Duodenal mucosa (tissue), 2 donors: ENCODE results near the gene PTH2.

Source experiments
- H3K27ac ChIP-seq: one replicate; pipeline ENCODE4 v1.7.0; 2013; ENCODE audit warnings: low read depth, low read length
- H3K27me3 ChIP-seq, 2 donors: one replicate each; pipeline ENCODE4 v1.7.0; 2013; ENCODE audit warnings: low read length in 2 of 2, control low read depth in 1 of 2; ENCODE audit not compliant: insufficient read depth in 2 of 2, control insufficient read depth in 1 of 2
- H3K36me3 ChIP-seq, 2 donors: one replicate each; pipeline ENCODE4 v1.7.0; 2013; ENCODE audit warnings: low read length in 2 of 2, control low read depth in 1 of 2; ENCODE audit not compliant: insufficient read depth in 2 of 2, control insufficient read depth in 1 of 2
- H3K4me1 ChIP-seq, 2 donors: one replicate each; pipeline ENCODE4 v1.7.0; 2013; ENCODE audit warnings: low read length in 2 of 2, control low read depth in 1 of 2; ENCODE audit not compliant: insufficient read depth in 2 of 2, control insufficient read depth in 1 of 2
- H3K4me3 ChIP-seq, 2 donors: one replicate each; pipeline ENCODE4 v1.7.0; 2013; ENCODE audit warnings: low read length in 2 of 2, low read depth in 1 of 2
- H3K9ac ChIP-seq, 2 donors: one replicate each; pipeline ENCODE4 v1.7.0; 2013; ENCODE audit warnings: low read length in 2 of 2, low read depth in 1 of 2
- H3K9me3 ChIP-seq, 2 donors: one replicate each; pipeline ENCODE4 v1.7.0; 2013; ENCODE audit warnings: low read length in 2 of 2, control low read depth in 1 of 2; ENCODE audit not compliant: control insufficient read depth in 1 of 2

The PTH2 gene

GRCh38 chr19:49422407-49423070 lies 702 bp downstream of the PTH2 start:
- no peak overlapping the region for H3K27ac ChIP-seq
- H3K9me3 ChIP-seq, result no peaks in the 10 kb centered on the region
- H3K9ac ChIP-seq, result no peak overlapping the region
- H3K36me3 ChIP-seq, result no peaks in the 10 kb centered on the region
- peak overlapping the region; percentile 6 to 36 for H3K4me3 ChIP-seq
- peaks cover 0 to 7% of the 10 kb centered on the region in 2 donors for H3K4me1 ChIP-seq
- peaks cover 84 to 85% of the 10 kb centered on the region in 2 donors for H3K27me3 ChIP-seq

GRCh38 chr19:49421878-49422202 lies 1.4 kb downstream of the PTH2 start:
- peaks cover 80% of the 10 kb centered on the region in 2 donors for H3K27me3 ChIP-seq
- no peak overlapping the region for H3K9ac ChIP-seq
- H3K9me3 ChIP-seq, result no peaks in the 10 kb centered on the region
- H3K36me3 ChIP-seq, result no peaks in the 10 kb centered on the region
- H3K27ac ChIP-seq, result no peak overlapping the region
- H3K4me1 ChIP-seq, result peaks cover 0 to 7% of the 10 kb centered on the region in 2 donors
- H3K4me3 ChIP-seq, result no peak overlapping the region

DNA sequence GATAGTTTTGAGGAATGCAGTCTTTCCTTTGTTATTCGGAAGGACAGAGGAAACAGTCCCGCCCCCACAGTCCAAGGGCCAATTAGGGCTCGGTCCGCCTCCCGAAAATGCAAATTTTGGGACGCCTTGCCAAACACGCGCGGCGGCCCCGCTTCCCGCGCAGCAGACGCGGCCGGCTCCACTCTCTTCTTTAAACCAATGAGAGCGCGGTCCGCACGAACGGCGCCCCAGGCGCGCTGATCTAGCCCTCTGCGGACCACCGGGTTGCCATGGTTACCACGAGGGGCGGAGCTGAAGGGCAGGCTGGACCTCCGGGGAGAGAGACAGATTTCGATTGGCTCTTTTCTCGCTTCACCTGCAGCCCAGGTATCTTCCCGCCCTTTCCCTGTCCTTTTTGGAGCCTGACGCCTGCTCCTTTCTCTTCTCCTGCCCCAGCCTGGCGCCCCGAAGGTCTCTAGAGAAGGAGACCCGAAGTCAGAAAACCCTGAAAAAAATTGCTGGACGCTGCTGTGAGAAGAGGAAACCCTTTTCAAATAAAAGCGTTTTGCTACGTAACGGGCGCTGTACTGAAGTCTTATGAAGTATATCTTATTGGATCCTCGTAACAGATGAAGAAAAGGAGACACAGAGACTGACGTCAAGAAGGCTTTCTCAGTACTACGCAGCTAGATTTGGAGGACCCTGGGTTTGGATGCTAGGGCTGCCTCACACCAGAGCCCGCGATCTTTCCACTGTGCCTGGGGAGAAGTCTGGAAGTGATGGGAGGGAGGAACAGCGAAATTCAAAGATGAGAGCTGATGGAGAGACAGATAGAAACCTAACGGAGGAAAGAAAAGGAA lies 2.0 kb downstream of the PTH2 start:
- Histone ChIP-seq H3K36me3 (no peaks in the 10 kb centered on the region), H3K27ac (no peak overlapping the region), H3K9me3 (no peaks in the 10 kb centered on the region), H3K27me3 (peaks cover 74% of the 10 kb centered on the region in 2 donors), H3K4me3 (peak overlapping the region in 1 of 2 donors; percentile 29), H3K9ac (no peak overlapping the region), H3K4me1 (peaks cover 0 to 7% of the 10 kb centered on the region in 2 donors)

DNA sequence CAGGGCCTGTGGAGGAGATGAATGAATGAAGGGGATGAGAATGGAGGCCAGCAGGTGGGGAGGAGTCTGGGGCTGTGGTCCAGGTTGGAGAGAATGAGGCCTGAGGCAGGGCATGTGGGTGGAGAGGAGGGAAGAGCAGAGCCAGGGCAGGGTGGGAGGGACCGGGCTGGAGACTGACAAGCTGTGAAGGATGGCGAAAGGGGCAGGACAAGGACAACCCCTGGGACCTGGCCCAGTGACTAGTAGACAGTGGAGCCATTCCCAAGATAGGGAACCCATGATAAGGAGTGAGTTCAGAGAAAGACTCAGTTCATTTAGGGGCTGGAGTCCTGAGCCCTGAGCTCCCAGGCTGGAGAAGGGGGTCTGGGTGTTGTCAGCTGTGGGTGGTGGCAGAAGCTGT lies 3.0 kb downstream of the PTH2 start:
- no peak overlapping the region for H3K4me3 ChIP-seq
- H3K9me3 ChIP-seq, result no peaks in the 10 kb centered on the region
- no peak overlapping the region for H3K9ac ChIP-seq
- no peaks in the 10 kb centered on the region for H3K36me3 ChIP-seq
- H3K27ac ChIP-seq, result no peak overlapping the region
- peaks cover 0 to 7% of the 10 kb centered on the region in 2 donors for H3K4me1 ChIP-seq
- H3K27me3 ChIP-seq, result peaks cover 64% of the 10 kb centered on the region in 2 donors

DNA sequence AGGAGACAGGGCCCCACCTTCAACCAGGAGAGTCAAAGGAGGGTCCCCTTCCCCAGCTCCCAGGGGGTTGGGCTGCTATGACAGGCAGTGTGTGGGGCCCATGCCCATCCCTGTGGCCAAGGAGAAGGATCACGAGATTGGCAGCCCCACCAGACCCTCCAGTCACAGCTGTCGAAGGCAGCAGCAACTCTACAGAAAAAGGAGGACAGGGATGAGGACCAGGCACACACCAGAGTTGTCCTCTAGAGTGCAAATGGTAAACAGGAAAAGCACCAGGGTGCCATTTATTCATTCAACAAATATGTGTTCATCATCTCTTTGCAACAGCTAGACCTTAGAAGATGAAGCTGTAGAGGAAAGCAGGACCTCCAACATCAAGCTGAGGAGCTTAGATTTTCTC lies 4.1 kb downstream of the PTH2 start:
- H3K27ac ChIP-seq, result no peak overlapping the region
- peaks cover 0 to 7% of the 10 kb centered on the region in 2 donors for H3K4me1 ChIP-seq
- peaks cover 56 to 58% of the 10 kb centered on the region in 2 donors for H3K27me3 ChIP-seq
- no peaks in the 10 kb centered on the region for H3K36me3 ChIP-seq
- H3K9me3 ChIP-seq, result no peaks in the 10 kb centered on the region
- H3K9ac ChIP-seq, result no peak overlapping the region
- no peak overlapping the region for H3K4me3 ChIP-seq

- H3K27ac ChIP-seq, result no peak overlapping the region
- H3K4me3 ChIP-seq, result no peak overlapping the region
- no peak overlapping the region for H3K9ac ChIP-seq
- peaks cover 0 to 7% of the 10 kb centered on the region in 2 donors for H3K4me1 ChIP-seq
- H3K36me3 ChIP-seq, result no peaks in the 10 kb centered on the region
- H3K27me3 ChIP-seq, result peaks cover 49 to 52% of the 10 kb centered on the region in 2 donors
- H3K9me3 ChIP-seq, result no peaks in the 10 kb centered on the region
These were observed 4.7 kb downstream of the PTH2 start for GRCh38 chr19:49418511-49418910.

DNA sequence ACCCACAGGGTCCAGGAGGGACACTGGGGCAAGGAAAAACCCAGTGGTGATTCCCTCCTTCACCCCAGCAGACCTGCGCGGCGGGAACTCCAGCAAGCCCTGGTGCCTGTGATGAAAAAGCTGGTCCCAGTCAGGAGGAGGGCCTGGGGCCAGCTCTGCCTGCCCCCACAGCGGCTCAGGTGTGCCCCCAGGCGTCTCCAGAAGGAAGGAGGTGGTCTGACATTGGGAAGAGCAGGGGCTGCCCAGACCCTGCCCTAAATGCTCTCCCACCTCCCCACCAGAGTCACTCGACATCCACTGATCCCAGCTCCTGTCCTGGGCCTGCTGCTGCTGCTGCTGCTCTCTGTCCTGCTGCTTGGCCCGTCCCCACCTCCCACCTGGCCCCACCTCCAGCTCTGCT lies 6.2 kb downstream of the PTH2 start:
- no peak overlapping the region for H3K4me3 ChIP-seq
- no peaks in the 10 kb centered on the region for H3K36me3 ChIP-seq
- H3K27ac ChIP-seq, result no peak overlapping the region
- H3K4me1 ChIP-seq, result peaks cover 0 to 7% of the 10 kb centered on the region in 2 donors
- peaks cover 35 to 38% of the 10 kb centered on the region in 2 donors for H3K27me3 ChIP-seq
- H3K9me3 ChIP-seq, result no peaks in the 10 kb centered on the region
- H3K9ac ChIP-seq, result no peak overlapping the region

GRCh38 chr19:49415810-49416200 lies 7.4 kb downstream of the PTH2 start:
- Histone ChIP-seq H3K9ac (no peak overlapping the region), H3K36me3 (no peaks in the 10 kb centered on the region), H3K9me3 (no peaks in the 10 kb centered on the region), H3K4me1 (no peaks in the 10 kb centered on the region), H3K27ac (no peak overlapping the region), H3K27me3 (peaks cover 24 to 26% of the 10 kb centered on the region in 2 donors), H3K4me3 (no peak overlapping the region)

GRCh38 chr19:49415102-49415809 lies 8.0 kb downstream of the PTH2 start:
- H3K9ac ChIP-seq, result no peak overlapping the region
- H3K9me3 ChIP-seq, result no peaks in the 10 kb centered on the region
- no peaks in the 10 kb centered on the region for H3K36me3 ChIP-seq
- no peak overlapping the region for H3K27ac ChIP-seq
- no peaks in the 10 kb centered on the region for H3K4me1 ChIP-seq
- H3K4me3 ChIP-seq, result no peak overlapping the region
- peaks cover 18 to 21% of the 10 kb centered on the region in 2 donors for H3K27me3 ChIP-seq

- Histone ChIP-seq H3K27ac (no peak overlapping the region), H3K4me3 (no peak overlapping the region), H3K4me1 (peaks cover 0 to 1% of the 10 kb centered on the region in 2 donors), H3K27me3 (peaks cover 9 to 12% of the 10 kb centered on the region in 2 donors), H3K36me3 (no peaks in the 10 kb centered on the region), H3K9ac (no peak overlapping the region), H3K9me3 (no peaks in the 10 kb centered on the region)
These were observed 9.0 kb downstream of the PTH2 start for GRCh38 chr19:49414256-49414655.
